OCI-LY1 (cell line): ENCODE results near the gene RIPOR2.

Experiments used
- EZH2 ChIP-seq: fragments of 200-600 bp; sonication (generic), shearing (Covaris generic); IDR thresholded peaks from 2 replicates; pipeline ENCODE4 v1.8.0; 2017; ENCODE audit warnings: borderline replicate concordance, mixed run types, mild to moderate bottlenecking, antibody characterized with exemption, low read length, moderate library complexity, mixed read lengths
- TF ChIP-seq, protein P1 (sequence below): fragments of 200-600 bp; sonication (generic), shearing (Covaris generic); IDR thresholded peaks from 2 replicates; pipeline ENCODE4 v1.5.1; 2017; ENCODE audit warnings: mild to moderate bottlenecking, antibody characterized with exemption, low read length, moderate library complexity, mixed read lengths

DNA sequence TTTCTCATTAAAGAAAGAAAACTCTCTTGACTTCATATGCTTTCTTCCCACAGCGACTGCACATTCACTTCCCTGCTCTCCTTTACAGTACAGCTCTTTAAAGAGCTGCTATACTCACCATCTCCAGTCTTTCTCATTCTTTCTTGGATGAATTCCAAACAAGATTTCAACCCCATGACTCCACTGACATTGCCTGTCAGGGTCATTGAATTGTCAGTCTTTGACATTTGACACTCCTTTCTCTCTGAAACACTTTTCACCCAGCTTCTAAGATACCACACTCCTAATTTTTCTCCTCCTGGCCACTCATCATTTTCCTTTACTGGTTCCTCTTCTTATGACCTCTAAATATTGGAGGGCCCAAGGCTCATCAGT, 136.2 kb downstream of the RIPOR2 start:
- TF ChIP-seq, protein P1, sequence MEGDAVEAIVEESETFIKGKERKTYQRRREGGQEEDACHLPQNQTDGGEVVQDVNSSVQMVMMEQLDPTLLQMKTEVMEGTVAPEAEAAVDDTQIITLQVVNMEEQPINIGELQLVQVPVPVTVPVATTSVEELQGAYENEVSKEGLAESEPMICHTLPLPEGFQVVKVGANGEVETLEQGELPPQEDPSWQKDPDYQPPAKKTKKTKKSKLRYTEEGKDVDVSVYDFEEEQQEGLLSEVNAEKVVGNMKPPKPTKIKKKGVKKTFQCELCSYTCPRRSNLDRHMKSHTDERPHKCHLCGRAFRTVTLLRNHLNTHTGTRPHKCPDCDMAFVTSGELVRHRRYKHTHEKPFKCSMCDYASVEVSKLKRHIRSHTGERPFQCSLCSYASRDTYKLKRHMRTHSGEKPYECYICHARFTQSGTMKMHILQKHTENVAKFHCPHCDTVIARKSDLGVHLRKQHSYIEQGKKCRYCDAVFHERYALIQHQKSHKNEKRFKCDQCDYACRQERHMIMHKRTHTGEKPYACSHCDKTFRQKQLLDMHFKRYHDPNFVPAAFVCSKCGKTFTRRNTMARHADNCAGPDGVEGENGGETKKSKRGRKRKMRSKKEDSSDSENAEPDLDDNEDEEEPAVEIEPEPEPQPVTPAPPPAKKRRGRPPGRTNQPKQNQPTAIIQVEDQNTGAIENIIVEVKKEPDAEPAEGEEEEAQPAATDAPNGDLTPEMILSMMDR: no peak
- no peak for TF ChIP-seq EZH2
